ENCODE measurements around the gene TNF.

- TF ChIP-seq CTCF (IDR thresholded peaks at IDR 0.05), result no peak
- no peak for TF ChIP-seq POLR2A (IDR thresholded peaks at IDR 0.05)
Observed at GRCh38 chr6:31575952-31576685, 754 bp downstream of the TNF start.
